NB4 (cell line): ENCODE results near the gene GFRA3.
"Not testable (repeated sequence)": the region's sequence is repeated elsewhere in the genome, so short reads cannot be mapped to it uniquely, and the experiment has no call there.

Experiments
- CTCF ChIP-seq: IDR thresholded peaks from one replicate; pipeline ENCODE4 v1.5.1; 2012; ENCODE audit warnings: low read depth, low read length
- MAX ChIP-seq: IDR thresholded peaks from 2 replicates; pipeline ENCODE4 v1.6.1; 2011; ENCODE audit warnings: low read depth, low read length
- MYC ChIP-seq: IDR thresholded peaks from 2 replicates; pipeline ENCODE4 v1.6.1; 2011; ENCODE audit warnings: low read depth, low read length
- POLR2A ChIP-seq: IDR thresholded peaks from 2 replicates; pipeline ENCODE4 v1.6.1; 2011; ENCODE audit warnings: mild to moderate bottlenecking; ENCODE audit not compliant: insufficient read length; ENCODE audit errors: extremely low read depth

- TF ChIP-seq POLR2A, CTCF, MYC, MAX: not testable (repeated sequence)
Observed at GRCh38 chr5:138247800-138248199, 26.6 kb downstream of the GFRA3 start.
